IMR-90 (cell line): Measurements from ENCODE around the gene FRMD1. TPM values are rescaled to one million over a fixed set of nuclear protein-coding genes. Genes with fewer than 3 reads are reported as not detected.

ENCODE experiments used
- ATAC-seq: fragments of 200-7000 bp; cut with Tn5 transposase; 2 replicates; pipeline ENCODE4 v1.9.1; 2020; ENCODE audit warnings: low read depth, mild to moderate bottlenecking, moderate library complexity
- BruUV-seq: library from RNA; stranded (reverse); fragments of 400-500 nt; replicated peaks from 2 replicates; lab custom pipeline; 2021; lab: Mats Ljungman, UMichigan
- CTCF ChIA-PET: fragments of 300-600 bp; formaldehyde crosslinking; extraction: SDS; loops from one replicate; lab custom pipeline; 2021; ENCODE audit warnings: antibody characterized with exemption; lab: Yijun Ruan, JAX
- POLR2A ChIA-PET: fragments of 300-600 bp; sonication (Branson Sonifier 250); formaldehyde crosslinking; loops from one replicate; lab custom pipeline; 2022; ENCODE audit warnings: antibody characterized with exemption; ENCODE audit not compliant: unreplicated experiment; lab: Charles Lee
- DNase-seq: peaks from one replicate; pipeline ENCODE4 v3.0.0; 2013
- H2AFZ ChIP-seq: replicated peaks from 2 replicates; pipeline ENCODE3; 2013; ENCODE audit warnings: low read length, mild to moderate bottlenecking; ENCODE audit not compliant: poor library complexity
- H2AK5ac ChIP-seq: 2 replicates; pipeline ENCODE4 v1.6.1; 2013; ENCODE audit warnings: low read depth, low read length, inconsistent platforms
- H2AK9ac ChIP-seq: replicated peaks from 2 replicates; pipeline ENCODE3; 2013; ENCODE audit warnings: mild to moderate bottlenecking, low read depth, low read length, moderate library complexity; ENCODE audit not compliant: poor library complexity
- H2BK120ac ChIP-seq: 2 replicates; pipeline ENCODE4 v1.6.1; 2013; ENCODE audit warnings: low read depth, low read length, inconsistent platforms
- H2BK15ac ChIP-seq: 3 replicates; pipeline ENCODE4 v1.6.1; 2013; ENCODE audit warnings: low read depth, low read length, inconsistent platforms
- H2BK20ac ChIP-seq: 2 replicates; pipeline ENCODE4 v1.6.1; 2013; ENCODE audit warnings: low read depth, mild to moderate bottlenecking, inconsistent platforms, low read length, moderate library complexity
- H2BK5ac ChIP-seq: 2 replicates; pipeline ENCODE4 v1.6.1; 2013; ENCODE audit warnings: mild to moderate bottlenecking, low read depth, low read length, inconsistent platforms; ENCODE audit not compliant: poor library complexity, severe bottlenecking
- H3K14ac ChIP-seq: replicated peaks from 2 replicates; pipeline ENCODE4 v1.6.1; 2013; ENCODE audit warnings: low read depth, low read length, inconsistent platforms
- H3K18ac ChIP-seq: 2 replicates; pipeline ENCODE4 v1.6.1; 2013; ENCODE audit warnings: low read depth, low read length, control low read depth
- H3K23ac ChIP-seq: 2 replicates; pipeline ENCODE4 v1.6.1; 2013; ENCODE audit warnings: low read depth, low read length, inconsistent platforms
- H3K27ac ChIP-seq: 2 replicates; pipeline ENCODE4 v1.5.1; 2013; ENCODE audit warnings: mild to moderate bottlenecking, control low read depth, low read length; ENCODE audit not compliant: insufficient read depth
- H3K27me3 ChIP-seq: 2 replicates; pipeline ENCODE4 v1.6.1; 2013; ENCODE audit warnings: low read length; ENCODE audit not compliant: control insufficient read depth, insufficient read depth
- H3K36me3 ChIP-seq: 2 replicates; pipeline ENCODE4 v1.6.1; 2013; ENCODE audit warnings: low read length, mixed read lengths; ENCODE audit not compliant: control insufficient read depth, insufficient read depth
- H3K4ac ChIP-seq: 2 replicates; pipeline ENCODE4 v1.6.1; 2013; ENCODE audit warnings: low read depth, low read length, inconsistent platforms
- H3K4me1 ChIP-seq: 2 replicates; pipeline ENCODE4 v1.6.1; 2013; ENCODE audit warnings: low read length, mixed read lengths; ENCODE audit not compliant: control insufficient read depth, insufficient read depth
- H3K4me2 ChIP-seq: 2 replicates; pipeline ENCODE4 v1.6.1; 2013; ENCODE audit warnings: low read depth, mild to moderate bottlenecking, control low read depth, low read length, moderate library complexity
- H3K4me3 ChIP-seq: 2 replicates; pipeline ENCODE4 v1.5.1; 2013; ENCODE audit warnings: low read depth, mild to moderate bottlenecking, control low read depth, low read length, moderate library complexity; ENCODE audit not compliant: insufficient read depth
- H3K56ac ChIP-seq: 2 replicates; pipeline ENCODE4 v1.6.1; 2013; ENCODE audit warnings: low read length, inconsistent platforms; ENCODE audit not compliant: insufficient read depth; ENCODE audit errors: extremely low read depth
- H3K79me1 ChIP-seq, 2 experiments: 2 replicates each; pipeline ENCODE4 v1.6.1; 2013; ENCODE audit warnings: low read length in 2 of 2, inconsistent platforms in 1 of 2, low read depth in 1 of 2
- H3K9ac ChIP-seq: 2 replicates; pipeline ENCODE4 v1.6.1; 2013; ENCODE audit warnings: low read depth, low read length, control low read depth
- H3K9me1 ChIP-seq: 2 replicates; pipeline ENCODE4 v1.6.1; 2013; ENCODE audit warnings: low read length, inconsistent platforms; ENCODE audit not compliant: insufficient read depth
- H3K9me3 ChIP-seq: 2 replicates; pipeline ENCODE4 v1.6.1; 2013; ENCODE audit warnings: low read length; ENCODE audit not compliant: control insufficient read depth, insufficient read depth
- H4K20me1 ChIP-seq: 2 replicates; pipeline ENCODE4 v1.6.1; 2013; ENCODE audit warnings: low read length, inconsistent platforms; ENCODE audit not compliant: insufficient read depth
- H4K5ac ChIP-seq: 2 replicates; pipeline ENCODE4 v1.6.1; 2013; ENCODE audit warnings: mild to moderate bottlenecking, low read depth, low read length, control low read depth
- H4K8ac ChIP-seq, 2 experiments: 2 replicates each; pipeline ENCODE4 v1.6.1; 2013; ENCODE audit warnings: low read depth in 2 of 2, low read length in 2 of 2, control low read depth in 1 of 2, inconsistent platforms in 1 of 2
- H4K91ac ChIP-seq: 2 replicates; pipeline ENCODE4 v1.6.1; 2013; ENCODE audit warnings: low read depth, low read length, inconsistent platforms; ENCODE audit not compliant: insufficient read depth
- BHLHE40 ChIP-seq: fragments of 150-350 bp; IDR thresholded peaks from 2 replicates; pipeline ENCODE4 v1.6.1; 2016; ENCODE audit warnings: mild to moderate bottlenecking, low read depth, low read length
- CEBPB ChIP-seq: IDR thresholded peaks from 2 replicates; pipeline ENCODE4 v1.6.1; 2012; ENCODE audit warnings: low read depth, low read length, improper control_type of control experiment
- FOS ChIP-seq: fragments of 150-350 bp; IDR thresholded peaks from 2 replicates; pipeline ENCODE4 v1.6.1; 2016; ENCODE audit warnings: low read depth, low read length
- MAFK ChIP-seq: IDR thresholded peaks from 2 replicates; pipeline ENCODE4 v1.6.1; 2012; ENCODE audit warnings: low read depth, low read length, improper control_type of control experiment
- NFE2L2 ChIP-seq: fragments of 150-350 bp; IDR thresholded peaks from 2 replicates; pipeline ENCODE4 v1.6.1; 2016; ENCODE audit warnings: low read depth, mild to moderate bottlenecking, low read length
- RAD21 ChIP-seq: IDR thresholded peaks from 2 replicates; pipeline ENCODE4 v1.6.1; 2012; ENCODE audit warnings: low read length, improper control_type of control experiment
- RCOR1 ChIP-seq: IDR thresholded peaks from 2 replicates; pipeline ENCODE4 v1.6.1; 2012; ENCODE audit warnings: mild to moderate bottlenecking, low read length, improper control_type of control experiment; ENCODE audit not compliant: insufficient replicate concordance
- RFX5 ChIP-seq: IDR thresholded peaks from 2 replicates; pipeline ENCODE4 v1.8.0; 2012; ENCODE audit warnings: low read depth, mild to moderate bottlenecking, low read length, moderate library complexity
- WGBS, 2 experiments: methylation state at CpG; one replicate each; pipeline versions ENCODE4 v1.1.5 to v1.1.7; 2013; ENCODE audit warnings: missing lambda C conversion rate in 2 of 2; ENCODE audit not compliant: insufficient read length in 1 of 2; ENCODE audit errors: extremely low coverage in 2 of 2; 5-methylcytosine and 5-hydroxymethylcytosine counted together
- dilution Hi-C: fragments of 300-500 bp; cut with HindIII; formaldehyde crosslinking; loops from one replicate; pipeline ENCODE4 v1.14.3; 2018; ENCODE audit warnings: low sequenced_read_pairs; ENCODE audit not compliant: unreplicated experiment
- in situ Hi-C: fragments of 300-500 bp; cut with MboI; formaldehyde crosslinking; loops from 3 replicates; pipeline ENCODE4 v1.14.3; 2019; ENCODE audit warnings: low sequenced_read_pairs, inconsistent platforms, mixed read lengths
- intact Hi-C: fragments of 100-400 bp; cut with micrococcal nuclease; formaldehyde crosslinking; loops from 2 replicates; pipeline ENCODE4 v1.10.0; 2022
- polyA plus RNA-seq, 3 experiments: library from polyadenylated mRNA; depleted of rRNA; stranded (reverse); fragments of >200 nt; gene quantifications; 2 replicates each; pipeline ENCODE4 v1.2.3, GENCODE V29; 2012; ENCODE audit warnings: low replicate concordance in 1 of 3
- total RNA-seq: library from RNA; depleted of rRNA; stranded (reverse); fragments of >200 nt; gene quantifications from 2 replicates; pipeline ENCODE4 v1.2.3, GENCODE V29; 2012
- TF ChIP-seq, protein P1 (sequence below): fragments of 150-350 bp; IDR thresholded peaks from 2 replicates; pipeline ENCODE4 v1.6.1; 2016; ENCODE audit warnings: low read depth, mild to moderate bottlenecking, low read length, moderate library complexity, borderline replicate concordance
- TF ChIP-seq, protein P2 (sequence below): conservative IDR thresholded peaks from 2 replicates; pipeline ENCODE4 v1.5.1; 2012; ENCODE audit warnings: mild to moderate bottlenecking, low read depth, low read length, improper control_type of control experiment
- TF ChIP-seq, protein P3 (sequence below): fragments of 150-350 bp; IDR thresholded peaks from 2 replicates; pipeline ENCODE4 v1.6.1; 2017; ENCODE audit warnings: mild to moderate bottlenecking, antibody characterized with exemption, low read length, low read depth

FRMD1 gene
- total and polyA plus RNA-seq, 2 of the 4 experiments (the other 2 are of a cell fraction): not detected

DNA sequence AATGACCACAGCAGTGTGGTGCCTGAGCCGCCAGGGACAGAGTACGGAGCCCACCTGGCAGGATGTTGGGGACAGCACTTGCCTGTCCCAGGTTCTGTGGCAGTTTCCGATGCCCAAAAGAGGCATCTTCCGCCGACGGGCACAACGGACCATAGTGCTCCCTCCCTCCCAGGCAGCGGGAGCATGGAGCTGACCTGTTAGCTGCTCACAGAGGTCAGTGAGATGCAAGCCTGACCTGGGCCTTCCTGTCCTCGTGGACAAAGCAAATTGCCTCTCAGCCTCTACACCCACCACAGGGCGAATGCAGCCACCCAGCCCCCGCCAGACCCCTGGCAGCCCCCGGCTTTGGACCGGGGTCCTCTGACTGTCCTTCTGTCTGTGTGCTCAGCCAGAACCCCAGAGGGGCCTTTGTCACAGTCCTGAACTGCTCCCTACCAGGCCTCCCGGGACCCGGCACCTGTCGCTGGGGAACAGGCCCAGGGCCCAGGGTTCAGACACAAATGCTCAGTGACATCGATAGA is 16.2 kb upstream of the FRMD1 start:
- Histone ChIP-seq H2BK5ac (no peak overlapping the region), H3K9me3 (no peaks in the 10 kb centered on the region), H3K79me1 (no peaks in the 10 kb centered on the region), H3K9me1 (no peaks in the 10 kb centered on the region), H3K4me1 (no peaks in the 10 kb centered on the region), H3K56ac (no peak overlapping the region), H4K5ac (no peak overlapping the region), H4K8ac (no peak overlapping the region), H3K14ac (no peak overlapping the region), H3K23ac (no peak overlapping the region), H2BK20ac (no peak overlapping the region), H3K27ac (no peak overlapping the region), H3K4ac (no peak overlapping the region), H3K18ac (no peak overlapping the region), H3K9ac (no peak overlapping the region), H2BK120ac (no peak overlapping the region), H4K20me1 (no peaks in the 10 kb centered on the region), H3K4me2 (no peak overlapping the region), H3K36me3 (no peaks in the 10 kb centered on the region), H2AK9ac (no peak overlapping the region), H3K4me3 (no peak overlapping the region), H4K91ac (no peak overlapping the region), H2BK15ac (no peak overlapping the region), H2AFZ (no peak overlapping the region), H2AK5ac (no peak overlapping the region), H3K27me3 (peaks cover 9% of the 10 kb centered on the region; the same call in 1 of the 2 replicates)
- DNase-seq (no peak), ATAC-seq (no peak)
- 92% methylated on average over 2 of the region's 17 CpGs; no CpG with 5 or more reads in 1 of the 2 experiments for WGBS, 2 experiments
- POLR2A ChIA-PET: no interaction called here
- dilution Hi-C loops (no loop called here), in situ Hi-C loops (no loop called here), intact Hi-C loops (no loop called here)
- CTCF ChIA-PET: no interaction called here
- TF ChIP-seq NFE2L2 (no peak), RFX5 (no peak), CEBPB (no peak), RCOR1 (no peak), RAD21 (no peak), BHLHE40 (no peak), FOS (no peak), MAFK (no peak)
- TF ChIP-seq, protein P1, sequence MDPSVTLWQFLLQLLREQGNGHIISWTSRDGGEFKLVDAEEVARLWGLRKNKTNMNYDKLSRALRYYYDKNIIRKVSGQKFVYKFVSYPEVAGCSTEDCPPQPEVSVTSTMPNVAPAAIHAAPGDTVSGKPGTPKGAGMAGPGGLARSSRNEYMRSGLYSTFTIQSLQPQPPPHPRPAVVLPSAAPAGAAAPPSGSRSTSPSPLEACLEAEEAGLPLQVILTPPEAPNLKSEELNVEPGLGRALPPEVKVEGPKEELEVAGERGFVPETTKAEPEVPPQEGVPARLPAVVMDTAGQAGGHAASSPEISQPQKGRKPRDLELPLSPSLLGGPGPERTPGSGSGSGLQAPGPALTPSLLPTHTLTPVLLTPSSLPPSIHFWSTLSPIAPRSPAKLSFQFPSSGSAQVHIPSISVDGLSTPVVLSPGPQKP: no peak
- TF ChIP-seq, protein P2, sequence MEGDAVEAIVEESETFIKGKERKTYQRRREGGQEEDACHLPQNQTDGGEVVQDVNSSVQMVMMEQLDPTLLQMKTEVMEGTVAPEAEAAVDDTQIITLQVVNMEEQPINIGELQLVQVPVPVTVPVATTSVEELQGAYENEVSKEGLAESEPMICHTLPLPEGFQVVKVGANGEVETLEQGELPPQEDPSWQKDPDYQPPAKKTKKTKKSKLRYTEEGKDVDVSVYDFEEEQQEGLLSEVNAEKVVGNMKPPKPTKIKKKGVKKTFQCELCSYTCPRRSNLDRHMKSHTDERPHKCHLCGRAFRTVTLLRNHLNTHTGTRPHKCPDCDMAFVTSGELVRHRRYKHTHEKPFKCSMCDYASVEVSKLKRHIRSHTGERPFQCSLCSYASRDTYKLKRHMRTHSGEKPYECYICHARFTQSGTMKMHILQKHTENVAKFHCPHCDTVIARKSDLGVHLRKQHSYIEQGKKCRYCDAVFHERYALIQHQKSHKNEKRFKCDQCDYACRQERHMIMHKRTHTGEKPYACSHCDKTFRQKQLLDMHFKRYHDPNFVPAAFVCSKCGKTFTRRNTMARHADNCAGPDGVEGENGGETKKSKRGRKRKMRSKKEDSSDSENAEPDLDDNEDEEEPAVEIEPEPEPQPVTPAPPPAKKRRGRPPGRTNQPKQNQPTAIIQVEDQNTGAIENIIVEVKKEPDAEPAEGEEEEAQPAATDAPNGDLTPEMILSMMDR: no peak
- TF ChIP-seq, protein P3, sequence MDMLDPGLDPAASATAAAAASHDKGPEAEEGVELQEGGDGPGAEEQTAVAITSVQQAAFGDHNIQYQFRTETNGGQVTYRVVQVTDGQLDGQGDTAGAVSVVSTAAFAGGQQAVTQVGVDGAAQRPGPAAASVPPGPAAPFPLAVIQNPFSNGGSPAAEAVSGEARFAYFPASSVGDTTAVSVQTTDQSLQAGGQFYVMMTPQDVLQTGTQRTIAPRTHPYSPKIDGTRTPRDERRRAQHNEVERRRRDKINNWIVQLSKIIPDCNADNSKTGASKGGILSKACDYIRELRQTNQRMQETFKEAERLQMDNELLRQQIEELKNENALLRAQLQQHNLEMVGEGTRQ: no peak
- no TSS peak for BruUV-seq
